Retinal pigment epithelial cell (primary cell): ENCODE measurements around the gene PLXNA4.

Experiments used
- DNase-seq: peaks from one replicate; pipeline ENCODE4 v3.0.0-alpha.2; 2010; ENCODE audit warnings: low read depth
- H3K4me3 ChIP-seq: 2 replicates; pipeline ENCODE4 v1.5.1; 2011; ENCODE audit warnings: mild to moderate bottlenecking, low read length, control low read depth, moderate library complexity
- CTCF ChIP-seq: conservative IDR thresholded peaks from 2 replicates; pipeline ENCODE4 v1.5.1; 2011; ENCODE audit warnings: low read depth, low read length, control low read depth, inconsistent platforms

Gene PLXNA4

DNA sequence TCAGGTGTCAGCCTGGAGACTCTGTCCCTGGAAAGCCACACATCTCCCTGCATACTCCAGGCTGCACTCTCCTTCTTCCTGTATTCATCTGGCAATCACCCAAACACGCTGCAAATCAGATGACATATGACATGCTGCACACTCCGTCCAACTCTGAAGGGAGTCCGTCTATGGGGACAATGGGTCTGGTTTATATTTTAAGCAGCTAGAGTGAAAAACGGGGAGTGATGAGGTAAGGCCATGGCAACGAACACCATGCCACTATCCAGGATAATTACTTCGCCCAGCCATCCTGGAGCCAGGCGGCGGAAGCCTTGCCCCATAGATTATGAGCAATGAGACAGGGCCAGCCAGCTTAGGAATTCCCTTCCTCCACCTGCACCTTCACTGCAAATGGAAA, 140.1 kb downstream of the PLXNA4 start:
- DNase-seq: no peak
- no peak overlapping the region for H3K4me3 ChIP-seq
- TF ChIP-seq CTCF: no peak

GRCh38 chr7:132435016-132435990, 141.0 kb downstream of the PLXNA4 start:
- no peak for TF ChIP-seq CTCF
- H3K4me3 ChIP-seq: no peak overlapping the region
- DNase-seq: no peak

DNA sequence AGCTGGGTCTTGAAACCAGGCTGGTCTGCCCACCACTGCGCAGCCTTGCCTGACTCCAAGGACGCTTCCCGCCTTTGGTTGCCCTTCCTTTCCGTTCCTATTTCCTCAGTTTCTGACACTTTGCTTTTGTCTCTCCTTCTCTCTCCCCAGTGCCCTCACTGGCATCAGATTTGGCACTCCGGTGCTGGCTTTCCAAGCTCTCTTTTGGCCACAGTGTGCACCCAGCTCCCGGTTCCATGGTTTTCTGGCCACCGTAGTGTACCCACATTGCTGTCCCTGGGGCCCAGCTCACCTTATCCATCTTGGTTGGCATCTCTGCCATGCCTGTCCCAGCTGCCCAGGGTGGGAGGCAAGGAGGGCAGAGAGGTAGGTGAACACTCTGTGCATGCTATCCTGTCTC, 142.2 kb downstream of the PLXNA4 start:
- no peak overlapping the region for H3K4me3 ChIP-seq
- TF ChIP-seq CTCF: no peak
- no peak for DNase-seq

DNA sequence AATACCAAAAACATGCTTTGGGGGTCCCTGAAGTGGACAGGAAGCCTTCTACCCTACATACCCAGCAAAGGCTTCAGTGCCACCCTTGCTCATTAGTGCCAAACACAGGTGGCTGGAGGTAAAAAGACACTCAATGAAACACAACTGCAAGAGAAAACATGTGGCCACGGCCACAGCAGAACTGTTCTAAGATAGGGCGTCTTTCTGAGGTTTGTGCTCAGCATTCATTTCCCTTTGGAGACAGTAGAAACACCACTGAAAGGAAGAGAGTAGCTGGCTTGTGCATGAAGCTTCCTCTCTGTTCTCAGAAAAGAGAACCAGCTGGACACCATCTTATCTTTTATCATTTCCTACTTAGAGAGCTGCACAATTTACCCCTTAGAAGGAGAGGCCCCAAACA, 143.0 kb downstream of the PLXNA4 start:
- DNase-seq: no peak
- TF ChIP-seq CTCF: no peak
- no peak overlapping the region for H3K4me3 ChIP-seq

- DNase-seq: peak; percentile 27
- H3K4me3 ChIP-seq: no peak overlapping the region
- TF ChIP-seq CTCF: no peak
Observed at GRCh38 chr7:132430861-132431822, 145.1 kb downstream of the PLXNA4 start.

- no peak overlapping the region for H3K4me3 ChIP-seq
- no peak for TF ChIP-seq CTCF
- DNase-seq: no peak
Observed at GRCh38 chr7:132430041-132430855, 146.0 kb downstream of the PLXNA4 start.
